H1 (cell line): Measurements from ENCODE around the gene PTPRT. TPM values are rescaled to one million over a fixed set of nuclear protein-coding genes. Genes with fewer than 3 reads are reported as not detected.
A peak's percentile ranks its signal among the peaks of the same experiment; 100 is the strongest.

Experiments
- CTCF ChIA-PET: fragments of 300-600 bp; sonication (Branson Sonifier 250); formaldehyde crosslinking; loops from one replicate; lab custom pipeline; 2021; ENCODE audit not compliant: partially characterized antibody; lab: Charles Lee
- POLR2A ChIA-PET: fragments of 300-600 bp; sonication (Branson Sonifier 250); formaldehyde crosslinking; loops from one replicate; lab custom pipeline; 2021; ENCODE audit warnings: inconsistent platforms; ENCODE audit not compliant: partially characterized antibody; lab: Charles Lee
- DNase-seq, 2 experiments: peaks; one replicate each; pipeline versions ENCODE4 v3.0.0 to v3.0.0-alpha.2; 2010 to 2022; ENCODE audit warnings: low spot score in 2 of 2, low read depth in 1 of 2, mixed read lengths in 1 of 2
- FAIRE-seq: peaks from 2 replicates; lab custom pipeline; 2011; peaks lifted over from hg19 to GRCh38; lab: Jason Lieb, UNC
- H2AFZ ChIP-seq: 2 replicates; pipeline ENCODE4 v1.8.1; 2012; ENCODE audit warnings: low read length, inconsistent platforms
- H2AK5ac ChIP-seq: 2 replicates; pipeline ENCODE4 v1.6.1; 2013; ENCODE audit warnings: low read depth, low read length
- H2BK120ac ChIP-seq: replicated peaks from 2 replicates; pipeline ENCODE3; 2013; ENCODE audit warnings: low read depth, low read length, inconsistent platforms
- H2BK12ac ChIP-seq: 2 replicates; pipeline ENCODE4 v1.6.1; 2013; ENCODE audit warnings: low read depth, low read length
- H2BK15ac ChIP-seq: 2 replicates; pipeline ENCODE4 v1.6.1; 2013; ENCODE audit warnings: low read length
- H2BK20ac ChIP-seq: 2 replicates; pipeline ENCODE4 v1.6.1; 2013; ENCODE audit warnings: low read length
- H2BK5ac ChIP-seq: 2 replicates; pipeline ENCODE4 v1.6.1; 2013; ENCODE audit warnings: low read depth, low read length
- H3K14ac ChIP-seq: 2 replicates; pipeline ENCODE4 v1.6.1; 2013; ENCODE audit warnings: inconsistent platforms; ENCODE audit not compliant: insufficient read length
- H3K18ac ChIP-seq: 2 replicates; pipeline ENCODE4 v1.6.1; 2013; ENCODE audit warnings: low read length; ENCODE audit errors: extremely low read depth
- H3K23ac ChIP-seq: 2 replicates; pipeline ENCODE4 v1.6.1; 2013; ENCODE audit warnings: inconsistent platforms; ENCODE audit not compliant: insufficient read length
- H3K23me2 ChIP-seq: 2 replicates; pipeline ENCODE4 v1.6.1; 2013; ENCODE audit warnings: low read depth, low read length
- H3K27ac ChIP-seq: 2 replicates; pipeline ENCODE4 v1.6.1; 2011; ENCODE audit warnings: low read depth, low read length, inconsistent platforms
- H3K27me3 ChIP-seq, 4 experiments: replicated peaks in 1 of 4; 1 replicate in 1 of 4; 2 replicates in 3 of 4; pipeline versions ENCODE4 v1.6.1 to v1.8.1; 2011 to 2013; ENCODE audit warnings: low read length in 3 of 4, mild to moderate bottlenecking in 3 of 4, inconsistent platforms in 2 of 4, mixed read lengths in 2 of 4, moderate library complexity in 1 of 4; ENCODE audit not compliant: control insufficient read depth in 3 of 4, insufficient read depth in 3 of 4; ENCODE audit errors: extremely low read depth in 1 of 4
- H3K36me3 ChIP-seq, 4 experiments: 2 replicates each; pipeline versions ENCODE4 v1.6.1 to v1.8.1; 2011 to 2013; ENCODE audit warnings: mild to moderate bottlenecking in 4 of 4, low read length in 3 of 4, moderate library complexity in 2 of 4, control low read depth in 1 of 4, inconsistent platforms in 1 of 4; ENCODE audit not compliant: insufficient read depth in 4 of 4, control insufficient read depth in 2 of 4
- H3K4ac ChIP-seq: replicated peaks from 2 replicates; pipeline ENCODE3; 2013; ENCODE audit warnings: low read length, low read depth, mixed read lengths, inconsistent platforms; ENCODE audit not compliant: insufficient read length
- H3K4me1 ChIP-seq, 4 experiments: replicated peaks in 1 of 4; 1 replicate in 1 of 4; 2 replicates in 3 of 4; pipeline versions ENCODE4 v1.6.1 to v1.8.1; 2011 to 2013; ENCODE audit warnings: low read length in 3 of 4, inconsistent platforms in 2 of 4, mixed read lengths in 1 of 4; ENCODE audit not compliant: insufficient read depth in 4 of 4, control insufficient read depth in 3 of 4
- H3K4me2 ChIP-seq, 2 experiments: 2 replicates each; pipeline versions ENCODE4 v1.6.1 to v1.8.1; 2011 to 2013; ENCODE audit warnings: low read depth in 2 of 2, low read length in 2 of 2, control low read depth in 1 of 2, inconsistent platforms in 1 of 2, mild to moderate bottlenecking in 1 of 2; ENCODE audit not compliant: insufficient read depth in 1 of 2
- H3K4me3 ChIP-seq, 4 experiments: fragments of 200-600, 300-600 bp in 1 of 4; sonication (generic), shearing (Covaris generic), sonication (Bioruptor Twin) in 1 of 4; 2 replicates each; pipeline versions ENCODE4 v1.5.1 to v1.8.1; 2011 to 2016; ENCODE audit warnings: low read length in 4 of 4, low read depth in 3 of 4, control low read depth in 2 of 4, inconsistent platforms in 2 of 4, mild to moderate bottlenecking in 2 of 4, mixed read lengths in 1 of 4, moderate library complexity in 1 of 4; ENCODE audit not compliant: insufficient read depth in 2 of 4; ENCODE audit errors: extremely low read depth in 1 of 4
- H3K56ac ChIP-seq: replicated peaks from 2 replicates; pipeline ENCODE3; 2013; ENCODE audit warnings: low read depth, mild to moderate bottlenecking, mixed read lengths, low read length, inconsistent platforms; ENCODE audit not compliant: insufficient read length
- H3K79me1 ChIP-seq: 2 replicates; pipeline ENCODE4 v1.6.1; 2013; ENCODE audit warnings: low read depth, low read length, control low read depth
- H3K79me2 ChIP-seq, 2 experiments: 2 replicates each; pipeline versions ENCODE4 v1.6.1 to v1.8.1; 2012 to 2013; ENCODE audit warnings: low read length in 2 of 2, mild to moderate bottlenecking in 2 of 2, inconsistent platforms in 1 of 2; ENCODE audit not compliant: insufficient read depth in 2 of 2, control insufficient read depth in 1 of 2
- H3K9ac ChIP-seq, 4 experiments: replicated peaks in 1 of 4; 1 replicate in 1 of 4; 2 replicates in 3 of 4; pipeline versions ENCODE4 v1.6.1 to v1.8.1; 2011 to 2013; ENCODE audit warnings: low read depth in 3 of 4, low read length in 3 of 4, control low read depth in 2 of 4, mild to moderate bottlenecking in 2 of 4, moderate library complexity in 2 of 4, inconsistent platforms in 1 of 4; ENCODE audit errors: extremely low read depth in 1 of 4
- H3K9me3 ChIP-seq, 2 experiments: 2 replicates each; pipeline versions ENCODE4 v1.6.1 to v1.8.1; 2012 to 2013; ENCODE audit warnings: mild to moderate bottlenecking in 2 of 2, moderate library complexity in 2 of 2, control low read depth in 1 of 2, inconsistent platforms in 1 of 2, low read depth in 1 of 2, low read length in 1 of 2, mixed read lengths in 1 of 2; ENCODE audit not compliant: insufficient read depth in 2 of 2
- H4K20me1 ChIP-seq, 2 experiments: replicated peaks in 1 of 2; 2 replicates each; pipeline versions ENCODE3 to v1.8.1; 2011 to 2013; ENCODE audit warnings: inconsistent platforms in 2 of 2, low read length in 2 of 2, mild to moderate bottlenecking in 1 of 2; ENCODE audit not compliant: insufficient read depth in 2 of 2, control insufficient read depth in 1 of 2
- H4K5ac ChIP-seq: 2 replicates; pipeline ENCODE4 v1.6.1; 2013; ENCODE audit warnings: low read length, low read depth, mixed read lengths, inconsistent platforms; ENCODE audit not compliant: insufficient read length
- H4K8ac ChIP-seq: 2 replicates; pipeline ENCODE4 v1.8.0; 2013; ENCODE audit warnings: mild to moderate bottlenecking, moderate library complexity, low read length, inconsistent platforms; ENCODE audit not compliant: insufficient read depth; ENCODE audit errors: extremely low read depth
- H4K91ac ChIP-seq: replicated peaks from 2 replicates; pipeline ENCODE3; 2013; ENCODE audit warnings: low read length, mixed read lengths, inconsistent platforms; ENCODE audit not compliant: insufficient read length
- CEBPB ChIP-seq: IDR thresholded peaks from 2 replicates; pipeline ENCODE4 v1.6.1; 2012; ENCODE audit warnings: low read depth, low read length
- E2F6 ChIP-seq: IDR thresholded peaks from 2 replicates; pipeline ENCODE4 v1.6.1; 2012; ENCODE audit warnings: inconsistent platforms
- EP300 ChIP-seq, 2 experiments: IDR thresholded peaks; 1 replicate in 1 of 2; 2 replicates in 1 of 2; pipeline ENCODE4 v1.6.1; 2011 to 2012; ENCODE audit warnings: low read depth in 2 of 2, low read length in 2 of 2, mild to moderate bottlenecking in 2 of 2, borderline replicate concordance in 1 of 2, inconsistent platforms in 1 of 2, moderate library complexity in 1 of 2
- PHF8 ChIP-seq: fragments of 200-600 bp; sonication (generic); conservative IDR thresholded peaks from 2 replicates; pipeline ENCODE4 v1.7.1; 2012; ENCODE audit warnings: low read depth, mild to moderate bottlenecking, inconsistent platforms, low read length, moderate library complexity
- SP2 ChIP-seq: IDR thresholded peaks from 2 replicates; pipeline ENCODE4 v1.6.1; 2012; ENCODE audit warnings: mild to moderate bottlenecking, low read length, inconsistent platforms
- WGBS, 2 experiments: shearing (Covaris generic) in 1 of 2; methylation state at CpG; one replicate each; pipeline versions ENCODE4 v1.1.6 to v1.1.7; 2013 to 2015; ENCODE audit warnings: low lambda C conversion rate in 2 of 2, mixed read lengths in 2 of 2, inconsistent platforms in 1 of 2, low coverage in 1 of 2, missing lambda C conversion rate in 1 of 2; ENCODE audit not compliant: insufficient replicate concordance in 2 of 2, insufficient coverage in 1 of 2, insufficient read length in 1 of 2; ENCODE audit errors: extremely low coverage in 1 of 2, missing lambda C conversion rate in 1 of 2; 5-methylcytosine and 5-hydroxymethylcytosine counted together
- polyA plus RNA-seq, 7 experiments: library from polyadenylated mRNA; depleted of rRNA in 3 of 7; stranded (reverse) in 5 of 7; unstranded in 2 of 7; fragments of >200 nt in 5 of 7; fragments of 200-250 nt in 2 of 7; gene quantifications; 1 replicate in 5 of 7; 2 replicates in 1 of 7; 4 replicates in 1 of 7; pipeline versions ENCODE4 v1.2.1 to v1.2.3, GENCODE V29; 2011 to 2013; ENCODE audit warnings: missing spikeins in 2 of 7, mixed read lengths in 2 of 7
- total RNA-seq: library from RNA; stranded (reverse); fragmentation: NEBNext Ultra II Directional; extraction: Animal tissue kit (Norgen Biotek cat#: 25700); gene quantifications from 2 replicates; pipeline ENCODE4 v1.2.1, GENCODE V29; 2021

PTPRT gene
- total and polyA plus RNA-seq, 2 of the 8 experiments (the other 6 are each of a cell fraction or from before 2014, with no cell fraction given): 0.33 to 1.8 TPM

- TF ChIP-seq CEBPB (no peak), EP300 (IDR thresholded peaks at IDR 0.05; ENCODE audit: borderline replicate concordance in 1 of 2, low read depth in 2 of 2, low read length in 2 of 2) (no peak), SP2 (no peak), PHF8 (no peak), E2F6 (no peak)
- TF ChIP-seq, all 59 proteins: peak for 0
- Histone ChIP-seq H2AFZ (no peak overlapping the region), H3K23ac (no peak overlapping the region), H2BK12ac (peak overlapping the region; percentile 96), H2BK15ac (0 out of 2 replicates have a peak overlapping the region, but pooled peaks have one; percentile 12), H3K4me1 (peaks cover 0 to 13% (median 8%) of the 10 kb centered on the region in 4 experiments; a peak in 5 of 7 replicates), H4K5ac (no peak overlapping the region), H2AK5ac (peak overlapping the region; percentile 87; the same call in 1 of the 2 replicates), H4K91ac (no peak overlapping the region), H3K36me3 (no peaks in the 10 kb centered on the region), H4K20me1 (peaks cover 0 to 1% of the 10 kb centered on the region in 2 experiments), H2BK120ac (peak overlapping the region; percentile 73), H3K27me3 (0 out of 7 replicates have a peak, but pooled peaks cover 0 to 2% (median 0%) of the 10 kb centered on the region in 4 experiments), H3K79me2 (no peaks in the 10 kb centered on the region), H3K18ac (peak overlapping the region; percentile 83; the same call in 1 of the 2 replicates), H3K23me2 (no peaks in the 10 kb centered on the region), H3K4me2 (no peak overlapping the region; a peak in 1 of 4 replicates), H3K56ac (no peak overlapping the region), H3K79me1 (no peaks in the 10 kb centered on the region), H3K4me3 (no peak overlapping the region), H3K9me3 (no peaks in the 10 kb centered on the region), H3K9ac (no peak overlapping the region), H2BK5ac (no peak overlapping the region), H3K4ac (no peak overlapping the region), H2BK20ac (peak overlapping the region; percentile 88; the same call in 1 of the 2 replicates), H3K27ac (no peak overlapping the region), H4K8ac (no peak overlapping the region), H3K14ac (no peak overlapping the region)
- POLR2A ChIA-PET: interaction anchor here (0.6 to 1.2 kb wide), 2 partner anchors 146 to 548 kb away, joined by 3 read pairs; no protein-coding TSS in a partner anchor
- FAIRE-seq: no peak
- CTCF ChIA-PET: interaction anchor here (1.2 kb wide), 1 partner anchor 45 kb away, joined by 4 read pairs; no protein-coding TSS in a partner anchor
- DNase-seq: no peak
- 92% methylated on average over 2 of the region's 2 CpGs; no CpG with 5 or more reads in 1 of the 2 experiments for WGBS, 2 experiments
Observed at GRCh38 chr20:42981253-42981652, 208.5 kb downstream of the PTPRT start.
